ENCODE data around the gene LONRF2. TPM values are rescaled to one million over a fixed set of nuclear protein-coding genes. Genes with fewer than 3 reads are reported as not detected.

Gene LONRF2
- total RNA-seq, 3 donors from 2014 or later (not counting 1 experiment from before 2014, with no cell fraction given): not detected

DNA sequence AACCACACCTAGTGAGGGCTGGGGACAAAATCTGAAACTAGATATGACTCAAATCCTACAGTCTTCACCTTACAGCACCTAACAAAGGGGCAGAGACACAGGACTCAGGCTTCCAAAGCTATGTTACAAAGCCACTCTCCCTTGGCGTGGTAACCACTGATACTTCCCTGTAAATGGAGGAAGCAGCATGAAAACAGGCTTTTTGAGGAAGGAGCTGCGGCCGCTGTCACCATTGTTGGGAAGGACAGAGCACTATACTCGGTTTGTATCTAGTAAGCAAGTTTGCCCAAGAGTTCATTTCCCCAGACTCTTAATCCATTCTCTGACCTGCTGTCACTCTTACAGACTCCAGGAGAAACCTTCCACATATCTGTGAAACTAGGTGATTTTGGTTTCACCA, 60.3 kb downstream of the LONRF2 start:
- H3K27me3 ChIP-seq (ENCODE audit: control insufficient read depth, insufficient read depth, low read length): no peaks in the 10 kb centered on the region
- intact Hi-C loops (cut with micrococcal nuclease): loop anchor here (2.0 kb wide), 1 partner anchor 723 kb away; no protein-coding TSS in a partner anchor
- no peaks in the 10 kb centered on the region for H3K36me3 ChIP-seq (ENCODE audit: control insufficient read depth, insufficient read depth, low read length)
- no peaks in the 10 kb centered on the region for H3K36me3 Mint-ChIP-seq
- H3K27ac ChIP-seq (ENCODE audit: low read length): no peak overlapping the region
- no peaks in the 10 kb centered on the region for H3K4me1 Mint-ChIP-seq
- DNase-seq (no peak), ATAC-seq (no peak)
- H3K9me3 ChIP-seq (ENCODE audit: control insufficient read depth, insufficient read depth, low read length): no peaks in the 10 kb centered on the region
- TF ChIP-seq, protein P1, sequence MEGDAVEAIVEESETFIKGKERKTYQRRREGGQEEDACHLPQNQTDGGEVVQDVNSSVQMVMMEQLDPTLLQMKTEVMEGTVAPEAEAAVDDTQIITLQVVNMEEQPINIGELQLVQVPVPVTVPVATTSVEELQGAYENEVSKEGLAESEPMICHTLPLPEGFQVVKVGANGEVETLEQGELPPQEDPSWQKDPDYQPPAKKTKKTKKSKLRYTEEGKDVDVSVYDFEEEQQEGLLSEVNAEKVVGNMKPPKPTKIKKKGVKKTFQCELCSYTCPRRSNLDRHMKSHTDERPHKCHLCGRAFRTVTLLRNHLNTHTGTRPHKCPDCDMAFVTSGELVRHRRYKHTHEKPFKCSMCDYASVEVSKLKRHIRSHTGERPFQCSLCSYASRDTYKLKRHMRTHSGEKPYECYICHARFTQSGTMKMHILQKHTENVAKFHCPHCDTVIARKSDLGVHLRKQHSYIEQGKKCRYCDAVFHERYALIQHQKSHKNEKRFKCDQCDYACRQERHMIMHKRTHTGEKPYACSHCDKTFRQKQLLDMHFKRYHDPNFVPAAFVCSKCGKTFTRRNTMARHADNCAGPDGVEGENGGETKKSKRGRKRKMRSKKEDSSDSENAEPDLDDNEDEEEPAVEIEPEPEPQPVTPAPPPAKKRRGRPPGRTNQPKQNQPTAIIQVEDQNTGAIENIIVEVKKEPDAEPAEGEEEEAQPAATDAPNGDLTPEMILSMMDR (IDR thresholded peaks at IDR 0.05): no peak
- H3K27me3 Mint-ChIP-seq (ENCODE audit: low read depth in 2 of 2): no peaks in the 10 kb centered on the region
- H3K4me3 ChIP-seq (ENCODE audit: low read length): no peak overlapping the region
- no peaks in the 10 kb centered on the region for H3K4me1 ChIP-seq (ENCODE audit: control insufficient read depth, insufficient read depth, low read length)
- H3K4me3 Mint-ChIP-seq: no peak overlapping the region
- 86% methylated on average over 4 of the region's 4 CpGs for WGBS (ENCODE audit: insufficient coverage)
- no peaks in the 10 kb centered on the region for H3K9me3 Mint-ChIP-seq
- no peak overlapping the region for H3K27ac Mint-ChIP-seq

DNA sequence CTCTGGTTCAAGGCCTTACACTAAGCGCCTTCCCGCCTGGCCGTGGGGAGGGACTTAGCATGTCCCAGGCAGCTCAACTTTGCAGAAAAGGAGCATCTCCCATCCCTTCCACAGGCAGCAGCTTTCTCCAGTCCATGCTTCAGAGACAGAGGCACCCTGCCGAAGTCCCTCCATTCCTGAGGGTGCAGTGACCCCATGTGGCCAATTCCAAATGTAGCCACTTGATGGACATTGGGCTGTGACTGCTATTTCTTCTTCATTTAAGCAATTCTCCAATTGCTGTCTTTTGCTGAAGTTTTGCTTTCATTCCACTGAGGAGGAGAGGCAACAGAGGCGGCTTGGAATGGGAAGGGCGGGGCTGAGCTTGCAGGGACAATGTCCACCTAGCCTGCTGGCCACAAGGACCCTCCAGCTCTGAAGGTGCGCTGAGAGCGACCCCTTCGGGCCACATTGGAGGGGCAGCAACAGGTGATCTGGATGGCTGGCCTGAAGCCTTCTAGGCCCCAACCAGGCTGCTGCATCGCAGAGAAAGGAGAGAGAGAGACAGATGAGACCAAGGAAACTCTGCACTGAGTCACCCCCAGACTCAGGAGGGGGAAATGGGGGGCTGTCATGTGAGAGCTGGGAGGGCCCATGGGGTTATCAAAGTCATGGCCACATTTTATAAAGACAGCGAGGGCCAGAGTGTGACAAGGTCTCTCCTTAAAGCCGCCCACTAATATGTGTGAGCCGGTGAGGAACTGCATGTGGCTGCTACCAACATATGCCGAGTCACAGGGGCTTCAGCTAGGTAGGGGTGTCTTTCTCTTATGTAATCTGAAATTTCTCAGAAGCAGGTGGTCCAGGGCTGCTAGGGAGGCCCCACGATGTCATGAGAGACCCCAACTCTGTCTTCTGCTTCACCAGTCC, 61.3 kb downstream of the LONRF2 start:
- WGBS (ENCODE audit: insufficient coverage): 91% methylated on average over 15 of the region's 15 CpGs

DNA sequence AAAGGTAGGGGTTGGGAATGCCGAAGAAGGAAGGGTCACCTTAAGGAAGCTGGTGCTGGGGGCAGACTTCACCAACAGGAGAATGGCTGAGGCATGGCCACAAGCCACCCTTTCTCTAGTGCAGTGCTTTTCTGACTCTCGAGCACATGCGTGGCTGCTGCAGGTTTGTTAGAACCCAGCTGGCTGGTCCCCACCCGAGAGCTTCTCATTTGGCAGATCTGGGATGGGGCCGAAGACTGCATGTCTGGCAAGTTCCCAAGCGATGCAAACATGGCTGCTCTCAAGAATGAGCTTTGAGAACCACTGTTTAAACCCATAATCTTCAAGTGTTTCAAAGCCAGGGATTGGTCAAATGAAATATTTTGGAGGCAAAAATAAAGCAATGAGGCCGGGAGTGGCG, 63.2 kb downstream of the LONRF2 start:
- Histone ChIP-seq H3K27ac (ENCODE audit: low read length) (no peak overlapping the region), H3K4me1 (ENCODE audit: control insufficient read depth, insufficient read depth, low read length) (no peaks in the 10 kb centered on the region), H3K27me3 (ENCODE audit: control insufficient read depth, insufficient read depth, low read length) (no peaks in the 10 kb centered on the region), H3K36me3 (ENCODE audit: control insufficient read depth, insufficient read depth, low read length) (no peaks in the 10 kb centered on the region), H3K4me3 (ENCODE audit: low read length) (no peak overlapping the region), H3K9me3 (ENCODE audit: control insufficient read depth, insufficient read depth, low read length) (no peaks in the 10 kb centered on the region)
- 91% methylated on average over 8 of the region's 8 CpGs for WGBS (ENCODE audit: insufficient coverage)
- Mint-ChIP-seq H3K27ac (no peak overlapping the region), H3K27me3 (ENCODE audit: low read depth in 2 of 2) (no peaks in the 10 kb centered on the region), H3K4me3 (no peak overlapping the region), H3K9me3 (no peaks in the 10 kb centered on the region), H3K4me1 (no peaks in the 10 kb centered on the region), H3K36me3 (no peaks in the 10 kb centered on the region)
- no peak for DNase-seq
- intact Hi-C loops (cut with micrococcal nuclease): no loop called here
- no peak for ATAC-seq
- TF ChIP-seq, protein P1 (IDR thresholded peaks at IDR 0.05): no peak

More for the DNA sequence above, 61.3 kb downstream of the LONRF2 start:
- Mint-ChIP-seq H3K9me3 (no peaks in the 10 kb centered on the region), H3K27me3 (ENCODE audit: low read depth in 2 of 2) (no peaks in the 10 kb centered on the region), H3K4me3 (no peak overlapping the region), H3K36me3 (no peaks in the 10 kb centered on the region), H3K4me1 (no peaks in the 10 kb centered on the region), H3K27ac (no peak overlapping the region)
- TF ChIP-seq, protein P1 (IDR thresholded peaks at IDR 0.05): no peak
- ATAC-seq: no peak
- peak in 1 of 2 donors; percentile 34 for DNase-seq
- Histone ChIP-seq H3K36me3 (ENCODE audit: control insufficient read depth, insufficient read depth, low read length) (no peaks in the 10 kb centered on the region), H3K27me3 (ENCODE audit: control insufficient read depth, insufficient read depth, low read length) (no peaks in the 10 kb centered on the region), H3K27ac (ENCODE audit: low read length) (no peak overlapping the region), H3K4me1 (ENCODE audit: control insufficient read depth, insufficient read depth, low read length) (no peaks in the 10 kb centered on the region), H3K4me3 (ENCODE audit: low read length) (no peak overlapping the region), H3K9me3 (ENCODE audit: control insufficient read depth, insufficient read depth, low read length) (no peaks in the 10 kb centered on the region)
- intact Hi-C loops (cut with micrococcal nuclease): no loop called here

All from natural killer cell (primary cell).